ENCODE data around the gene RAB31.

The RAB31 gene

GRCh38 chr18:9870431-9871008, 162.4 kb downstream of the RAB31 start:
- no peak overlapping the region for H3K4me3 ChIP-seq (ENCODE audit: low read depth, low read length)
- no peaks in the 10 kb centered on the region for H3K36me3 ChIP-seq (ENCODE audit: control insufficient read depth in 2 of 2, insufficient read depth in 1 of 2, low read length in 2 of 2)
- H3K9me3 ChIP-seq (ENCODE audit: control insufficient read depth, insufficient read depth, low read depth, low read length): no peaks in the 10 kb centered on the region
- ChIA-PET POLR2A (interaction anchor here (0.8 to 1.4 kb wide), 2 partner anchors 43 to 45 kb away, joined by 4 to 5 read pairs; partner anchors contain the start of gene VAPA), CTCF (interaction anchor here (0.5 kb wide), 1 partner anchor 86 kb away, joined by 4 read pairs; no protein-coding TSS in a partner anchor)
- peak overlapping the region; percentile 6; the same call in 1 of the 2 replicates for H3K27ac ChIP-seq (ENCODE audit: extremely low read depth, low read depth, low read length)
- H3K4me1 ChIP-seq (ENCODE audit: control insufficient read depth, insufficient read depth, low read length): peaks cover 15% of the 10 kb centered on the region
- TF ChIP-seq ZNF664 (tag by site-specific recombination; IDR thresholded peaks at IDR 0.05) (0 out of 2 replicates have a peak, but pooled peaks have one; percentile 23), ZNF155 (tag by site-specific recombination; IDR thresholded peaks at IDR 0.05) (no peak)

GRCh38 chr18:9871244-9871746, 163.2 kb downstream of the RAB31 start:
- TF ChIP-seq, protein P1, sequence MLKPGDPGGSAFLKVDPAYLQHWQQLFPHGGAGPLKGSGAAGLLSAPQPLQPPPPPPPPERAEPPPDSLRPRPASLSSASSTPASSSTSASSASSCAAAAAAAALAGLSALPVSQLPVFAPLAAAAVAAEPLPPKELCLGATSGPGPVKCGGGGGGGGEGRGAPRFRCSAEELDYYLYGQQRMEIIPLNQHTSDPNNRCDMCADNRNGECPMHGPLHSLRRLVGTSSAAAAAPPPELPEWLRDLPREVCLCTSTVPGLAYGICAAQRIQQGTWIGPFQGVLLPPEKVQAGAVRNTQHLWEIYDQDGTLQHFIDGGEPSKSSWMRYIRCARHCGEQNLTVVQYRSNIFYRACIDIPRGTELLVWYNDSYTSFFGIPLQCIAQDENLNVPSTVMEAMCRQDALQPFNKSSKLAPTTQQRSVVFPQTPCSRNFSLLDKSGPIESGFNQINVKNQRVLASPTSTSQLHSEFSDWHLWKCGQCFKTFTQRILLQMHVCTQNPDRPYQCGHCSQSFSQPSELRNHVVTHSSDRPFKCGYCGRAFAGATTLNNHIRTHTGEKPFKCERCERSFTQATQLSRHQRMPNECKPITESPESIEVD (tag by site-specific recombination; IDR thresholded peaks at IDR 0.05): no peak
- no peak for TF ChIP-seq ZNF426 (tag by site-specific recombination; IDR thresholded peaks at IDR 0.05)
- TF ChIP-seq ZNF488 (tag by site-specific recombination; IDR thresholded peaks at IDR 0.05): no peak
- TF ChIP-seq ZNF501 (tag by site-specific recombination; IDR thresholded peaks at IDR 0.05): no peak
- no peak for TF ChIP-seq ZNF621 (tag by site-specific recombination; IDR thresholded peaks at IDR 0.05)
- no peak for TF ChIP-seq ZNF510 (tag by site-specific recombination; IDR thresholded peaks at IDR 0.05; ENCODE audit: insufficient replicate concordance)
- TF ChIP-seq ZNF561 (tag by site-specific recombination; IDR thresholded peaks at IDR 0.05; ENCODE audit: borderline replicate concordance): no peak
- no peak for TF ChIP-seq ZNF473 (tag by site-specific recombination; IDR thresholded peaks at IDR 0.05)
- TF ChIP-seq ZFP37 (tag by site-specific recombination; IDR thresholded peaks at IDR 0.05): no peak
- TF ChIP-seq PRDM1 (tag by site-specific recombination; IDR thresholded peaks at IDR 0.05): no peak
- H3K4me3 ChIP-seq (ENCODE audit: low read depth, low read length): no peak overlapping the region
- ChIA-PET CTCF (no interaction called here), POLR2A (interaction anchor here (0.8 kb wide), 1 partner anchor 42 kb away, joined by 5 read pairs; the partner anchor contains the start of gene VAPA)
- H3K27ac ChIP-seq (ENCODE audit: extremely low read depth, low read depth, low read length): no peak overlapping the region
- H3K9me3 ChIP-seq (ENCODE audit: control insufficient read depth, insufficient read depth, low read depth, low read length): no peaks in the 10 kb centered on the region
- H3K4me1 ChIP-seq (ENCODE audit: control insufficient read depth, insufficient read depth, low read length): peaks cover 15% of the 10 kb centered on the region
- no peaks in the 10 kb centered on the region for H3K36me3 ChIP-seq (ENCODE audit: control insufficient read depth in 2 of 2, insufficient read depth in 1 of 2, low read length in 2 of 2)

DNA sequence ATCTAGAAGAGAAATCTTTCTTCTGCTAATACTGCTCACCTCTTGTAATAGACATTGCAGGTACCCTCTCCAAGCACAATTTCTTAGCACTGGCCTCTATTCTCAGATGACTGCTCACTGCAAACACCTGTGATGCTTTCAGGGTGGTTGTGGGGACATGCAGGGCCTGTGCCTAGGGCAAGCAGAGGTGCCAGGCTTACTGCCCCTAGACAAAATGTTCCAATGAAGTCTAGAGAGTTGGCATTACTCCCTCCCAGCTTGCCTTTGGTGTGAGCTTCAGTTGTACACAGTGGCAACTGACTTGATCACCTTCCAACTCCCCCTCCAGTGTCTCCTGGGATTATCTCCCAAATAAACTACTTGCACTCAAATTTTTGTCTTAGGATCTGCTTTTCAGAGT, 164.7 kb downstream of the RAB31 start:
- Histone ChIP-seq H3K27ac (ENCODE audit: extremely low read depth, low read depth, low read length) (no peak overlapping the region), H3K4me3 (ENCODE audit: low read depth, low read length) (no peak overlapping the region), H3K4me1 (ENCODE audit: control insufficient read depth, insufficient read depth, low read length) (peaks cover 15% of the 10 kb centered on the region), H3K9me3 (ENCODE audit: control insufficient read depth, insufficient read depth, low read depth, low read length) (no peaks in the 10 kb centered on the region), H3K36me3 (ENCODE audit: control insufficient read depth in 2 of 2, insufficient read depth in 1 of 2, low read length in 2 of 2) (no peaks in the 10 kb centered on the region)
- TF ChIP-seq ZNF514 (tag by site-specific recombination; IDR thresholded peaks at IDR 0.05) (no peak), ZNF148 (tag by site-specific recombination; IDR thresholded peaks at IDR 0.05; ENCODE audit: borderline replicate concordance) (no peak), HOXC10 (CRISPR knock-in tag; IDR thresholded peaks at IDR 0.05) (no peak), ZBTB1 (tag by site-specific recombination; IDR thresholded peaks at IDR 0.05) (no peak), KLF8 (tag by site-specific recombination; IDR thresholded peaks at IDR 0.05) (no peak), ZNF10 (tag by site-specific recombination; IDR thresholded peaks at IDR 0.05) (no peak), ZNF571 (tag by site-specific recombination; IDR thresholded peaks at IDR 0.05) (no peak), ZNF140 (tag by site-specific recombination; IDR thresholded peaks at IDR 0.05) (no peak)
- ChIA-PET POLR2A (no interaction called here), CTCF (interaction anchor here (1.4 kb wide), 1 partner anchor 78 kb away, joined by 6 read pairs; no protein-coding TSS in a partner anchor)
